ENCODE measurements around the gene TGIF1.
"Not testable (repeated sequence)": the region's sequence is repeated elsewhere in the genome, so short reads cannot be mapped to it uniquely, and the experiment has no call there.

TGIF1 gene

DNA sequence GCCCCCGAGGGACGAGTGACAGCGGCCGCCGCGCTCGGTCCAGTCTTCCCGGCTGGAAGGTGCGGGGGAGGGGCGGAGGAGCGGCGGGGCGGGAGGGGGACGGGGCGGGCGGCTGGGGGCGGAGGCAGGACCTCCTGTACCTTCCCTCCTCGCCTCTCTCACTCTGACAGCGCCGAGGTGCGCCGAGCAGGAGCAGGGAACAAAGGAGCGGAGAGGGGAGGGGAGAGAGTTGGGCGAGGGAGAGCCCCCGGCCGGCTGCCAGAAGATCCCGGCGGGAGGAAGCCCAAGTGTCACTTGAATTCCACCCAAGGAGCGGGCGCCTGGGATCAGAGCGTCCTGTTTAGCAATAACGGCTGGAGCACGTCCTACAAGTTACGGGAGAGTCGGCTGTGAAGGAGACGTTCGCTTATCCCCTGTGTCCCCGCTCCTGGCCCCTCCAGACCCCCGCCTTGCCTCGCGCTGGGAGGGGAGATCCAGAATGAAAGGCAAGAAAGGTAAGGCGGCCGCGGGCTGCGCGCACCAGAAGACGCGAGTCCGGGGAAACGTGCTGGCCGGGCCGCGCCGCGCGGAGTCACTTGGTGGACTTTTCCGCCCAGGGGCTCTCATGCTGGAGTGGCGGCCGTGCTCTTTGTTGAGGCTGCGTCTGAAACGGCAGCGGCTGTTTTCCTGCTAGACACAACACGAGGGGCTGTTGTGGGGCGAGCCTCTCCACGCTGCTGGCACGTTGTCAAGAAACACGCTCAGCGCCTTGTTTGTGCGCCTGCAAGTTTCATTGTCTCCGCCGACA lies at the start of gene TGIF1:
Gene TGIF1, plus strand, starts transcription at position 161 of the 787 bp plus-strand sequence. Its CDS starts 318 bp downstream, at position 479.
- DNase-seq = peak in 1 of 2 experiments; percentile 71

DNA sequence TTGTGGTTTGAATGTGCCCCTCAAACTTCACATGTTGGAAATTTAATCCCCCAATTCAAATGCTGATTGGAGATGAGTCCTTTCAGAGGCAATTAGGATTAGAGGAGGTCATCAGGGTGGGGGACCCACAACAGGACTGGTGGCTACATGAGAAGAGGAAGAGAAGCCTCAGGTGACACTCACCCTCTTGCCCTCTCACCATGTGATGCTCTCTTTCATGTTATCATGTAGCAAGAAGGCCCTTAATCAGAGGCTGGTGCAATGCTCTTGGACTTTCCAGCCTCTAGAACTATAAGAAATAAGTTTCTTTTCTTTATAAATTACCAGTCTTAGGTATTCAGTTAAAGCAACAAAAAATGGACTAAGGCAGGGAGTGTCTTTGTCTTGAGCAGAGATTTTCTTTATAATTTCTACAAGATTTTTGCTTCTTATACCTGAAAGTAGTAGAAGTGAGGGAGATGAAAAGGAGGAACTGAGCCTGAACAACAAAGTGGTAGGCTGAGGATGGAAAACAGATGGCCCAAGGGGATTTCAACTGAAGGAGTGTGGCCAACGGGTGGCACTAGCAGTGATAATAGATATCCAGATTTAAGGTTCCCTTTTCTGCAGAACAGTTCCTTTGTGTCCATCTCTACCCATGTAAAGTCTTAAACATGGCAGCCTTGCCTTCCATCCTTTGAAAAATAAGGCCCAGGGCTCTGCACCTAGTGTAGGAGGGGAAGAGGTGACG lies 49.2 kb upstream of the TGIF1 start:
- DNase-seq = no peak

DNA sequence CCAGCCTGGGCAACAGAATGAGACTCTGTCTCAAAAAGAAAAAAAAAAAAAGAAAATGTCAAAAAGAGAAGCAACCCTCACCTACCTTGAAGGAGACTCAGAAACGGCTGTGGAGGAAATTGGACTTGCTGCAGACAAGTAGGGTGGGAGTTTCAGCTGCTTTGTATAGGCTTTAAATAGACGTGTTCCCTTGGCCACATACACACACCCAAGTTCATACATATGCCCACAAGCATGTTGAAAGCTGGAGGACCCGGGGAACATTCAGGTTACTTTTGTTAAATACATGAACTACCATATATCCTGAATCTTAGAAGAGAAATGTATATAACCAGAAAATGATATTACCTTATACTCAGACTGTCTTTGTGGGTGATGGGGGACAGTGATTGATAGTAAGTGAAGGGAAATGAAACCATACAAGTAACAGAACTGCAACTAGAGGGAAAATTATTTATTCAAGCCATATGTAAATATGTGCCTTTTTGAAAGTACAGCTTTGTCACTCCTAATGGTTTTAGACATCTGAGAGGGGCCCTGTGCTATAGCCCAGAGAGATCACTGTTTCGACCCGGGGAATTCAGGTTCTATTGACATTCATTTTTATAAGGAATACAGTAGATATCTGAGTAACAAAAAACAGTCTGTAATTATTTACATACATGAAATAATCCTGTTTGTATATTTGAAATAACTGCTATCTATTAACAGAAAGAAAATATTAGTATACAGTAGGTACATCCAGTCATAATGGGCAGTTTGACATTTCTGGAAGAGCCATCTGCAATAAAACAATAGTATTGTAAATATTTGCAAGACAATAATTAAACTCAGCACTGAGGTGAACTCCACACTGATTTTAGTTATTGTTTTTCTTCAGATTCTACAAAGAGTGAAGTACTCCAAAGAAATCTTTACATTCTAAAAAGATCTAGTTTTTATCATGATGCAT lies 48.0 kb upstream of the TGIF1 start:
- DNase-seq = no peak

DNA sequence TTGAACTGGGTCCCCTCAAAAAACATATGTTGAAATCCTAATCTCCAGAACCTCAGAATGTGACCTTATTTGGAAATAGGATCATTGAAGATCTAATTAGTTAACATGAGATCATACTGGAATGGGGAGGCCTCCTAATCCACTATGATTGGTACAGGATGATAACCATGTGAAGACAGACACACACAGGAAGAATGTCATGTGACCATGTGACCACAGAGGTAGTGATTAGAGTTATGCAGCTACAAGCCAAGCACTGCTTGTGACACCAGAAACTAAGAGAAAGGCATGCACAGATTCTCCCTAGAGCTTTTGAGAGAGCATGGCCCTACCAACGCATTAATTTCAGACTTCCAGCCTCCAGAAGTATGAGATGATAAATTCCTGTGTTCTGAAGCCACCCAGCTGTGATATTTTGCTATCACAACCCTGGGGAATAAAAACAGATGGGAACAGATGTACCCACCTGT lies 47.0 kb upstream of the TGIF1 start:
- no peak for DNase-seq

DNA sequence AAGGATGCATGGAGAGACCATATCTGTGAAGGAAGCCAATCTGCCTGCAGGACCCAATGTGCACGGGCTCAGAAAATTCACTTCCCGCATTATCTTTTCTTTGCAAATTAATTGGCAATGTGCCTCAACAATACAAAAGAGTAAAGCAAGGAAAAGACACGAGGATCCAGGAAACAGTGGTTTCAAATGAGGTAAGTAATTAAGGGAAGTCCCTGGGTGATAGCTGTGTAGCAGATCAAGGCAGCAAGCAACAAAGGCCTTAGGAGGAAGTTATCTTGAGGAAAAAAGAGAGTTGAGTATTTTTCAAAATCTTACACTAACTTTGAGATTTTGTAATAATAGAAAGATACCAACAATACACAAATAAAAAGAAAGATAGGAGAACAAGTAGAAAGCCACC lies 44.3 kb upstream of the TGIF1 start:
- no peak for DNase-seq

DNA sequence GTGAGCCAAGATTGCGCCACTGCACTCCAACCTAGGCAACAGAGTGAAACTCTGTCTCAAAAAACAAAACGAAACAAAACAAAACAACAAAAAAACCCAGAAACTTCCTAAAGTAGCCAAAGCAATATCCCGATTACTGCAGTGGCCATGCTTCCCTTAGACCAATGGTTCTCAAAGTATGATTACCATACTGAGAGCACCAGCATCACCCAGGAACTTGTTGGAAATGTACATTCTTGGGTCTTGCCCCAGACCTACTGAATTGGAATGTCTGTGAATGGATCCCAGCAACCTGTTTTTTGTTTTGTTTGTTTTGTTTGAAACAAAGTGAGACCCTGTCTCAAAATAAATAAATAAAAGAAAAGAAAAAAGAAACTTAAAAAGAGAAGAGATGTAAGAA lies 41.9 kb upstream of the TGIF1 start:
- no peak for DNase-seq

DNA sequence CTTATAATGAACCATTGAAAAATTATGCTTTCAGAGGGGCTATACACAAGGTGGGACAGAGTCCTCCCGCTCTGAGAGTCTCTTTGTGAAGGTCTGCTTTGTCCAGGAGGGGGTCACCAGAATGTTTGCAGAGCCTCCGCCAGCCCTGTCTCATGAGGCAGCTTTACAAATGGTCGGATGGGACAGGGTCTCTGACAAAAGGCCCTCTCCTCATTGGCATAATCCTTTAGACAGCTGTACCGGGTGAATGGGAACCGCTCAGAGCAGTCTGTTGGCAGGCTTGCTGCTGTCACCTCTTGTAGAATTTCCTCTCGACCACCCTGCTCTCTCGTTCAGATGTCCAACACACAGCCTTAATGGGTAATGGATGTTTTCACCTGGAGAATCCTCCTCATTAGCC lies 40.2 kb upstream of the TGIF1 start:
- no peak for DNase-seq

DNA sequence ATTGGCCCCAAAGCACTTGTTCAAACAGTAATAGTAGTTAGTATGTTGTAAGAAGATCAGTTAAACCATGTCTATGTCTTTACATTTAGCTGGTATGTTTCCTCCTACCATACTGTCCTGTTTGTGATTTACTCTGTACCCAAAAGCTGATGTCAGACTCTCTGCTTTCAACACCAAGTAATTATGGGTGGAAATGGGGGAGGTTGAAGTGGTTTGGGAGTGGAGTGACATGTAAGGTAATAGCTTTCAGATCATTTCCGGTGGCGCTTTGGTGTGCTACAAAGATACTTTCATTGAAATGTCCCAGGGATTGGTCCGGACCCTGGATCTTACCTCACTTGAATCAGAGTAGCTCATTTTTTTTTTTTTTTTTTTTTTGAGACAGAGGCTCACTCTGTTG lies 39.7 kb upstream of the TGIF1 start:
- DNase-seq = no peak

DNA sequence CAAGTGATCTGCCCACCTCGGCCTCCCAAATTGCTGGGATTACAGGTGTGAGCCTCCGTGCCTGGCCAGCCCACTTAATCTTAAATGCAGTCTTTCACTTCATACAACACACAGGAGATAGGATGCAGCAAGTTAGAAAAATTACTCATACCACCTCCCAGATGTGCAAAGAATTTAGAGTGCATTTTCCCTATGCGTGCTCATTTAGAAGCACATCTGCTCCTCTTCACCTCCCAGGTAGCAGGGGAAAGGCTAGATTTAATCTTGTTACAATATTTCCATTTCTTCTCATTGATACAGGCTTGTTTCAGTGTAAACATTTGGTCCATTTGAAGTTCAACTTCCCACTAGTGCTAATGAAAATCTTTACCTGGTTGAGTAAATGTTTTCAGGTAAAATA lies 39.1 kb upstream of the TGIF1 start:
- DNase-seq = not testable (repeated sequence)

DNA sequence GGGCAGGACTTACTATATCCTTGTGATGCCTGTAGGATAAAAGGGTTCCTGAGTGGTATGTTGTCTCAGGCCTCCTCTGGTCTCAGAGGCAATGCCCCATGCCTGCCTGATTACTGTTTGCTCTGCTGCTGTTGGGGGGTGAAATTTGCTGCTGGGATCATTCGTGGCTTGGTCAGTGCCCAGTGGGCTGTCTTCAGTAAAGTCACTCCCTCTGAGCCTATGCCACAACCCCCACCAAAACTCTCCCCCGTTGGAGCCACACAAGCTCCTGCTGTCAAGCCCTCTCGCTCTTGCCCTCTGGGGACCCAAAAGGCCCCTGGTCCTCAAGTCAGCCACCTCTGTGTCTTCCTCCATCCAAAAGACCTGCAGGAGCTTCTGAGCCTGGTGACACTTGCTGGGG lies 38.6 kb upstream of the TGIF1 start:
- DNase-seq = no peak

DNA sequence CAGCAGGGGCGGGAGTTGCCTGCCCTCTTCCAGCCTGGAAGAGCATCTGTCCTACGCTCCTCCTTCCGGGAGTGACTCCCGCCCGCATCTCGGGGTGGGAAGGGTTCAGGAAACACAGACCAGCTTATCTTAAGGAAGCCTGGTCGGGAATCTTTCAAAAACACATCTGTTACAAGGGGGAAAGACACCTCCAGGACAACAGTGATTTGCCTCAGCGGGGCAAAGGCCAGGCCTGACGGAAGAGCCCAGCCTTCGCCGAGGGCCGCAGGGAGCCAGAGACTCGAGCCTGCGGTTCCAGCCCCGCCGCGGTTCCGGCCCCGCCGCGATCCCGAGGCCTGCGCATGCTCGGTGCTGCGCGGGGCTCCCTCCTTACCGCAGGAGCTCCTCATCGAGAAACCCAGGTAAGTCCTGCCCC lies 38.1 kb upstream of the TGIF1 start:
- DNase-seq = no peak

DNA sequence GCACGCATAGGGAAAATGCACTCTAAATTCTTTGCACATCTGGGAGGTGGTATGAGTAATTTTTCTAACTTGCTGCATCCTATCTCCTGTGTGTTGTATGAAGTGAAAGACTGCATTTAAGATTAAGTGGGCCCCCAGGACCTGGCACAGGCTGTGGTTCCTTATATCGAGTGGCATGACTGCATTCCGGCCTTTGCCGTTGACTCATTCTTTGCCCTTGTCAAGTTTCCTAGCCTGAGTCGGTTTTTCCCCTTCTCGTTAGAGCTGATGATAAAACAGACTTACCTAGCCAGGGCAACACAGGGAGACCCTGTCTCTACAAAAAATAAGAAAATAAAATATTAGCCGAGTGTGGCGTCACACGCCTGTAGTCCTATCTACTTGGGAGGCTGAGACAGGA lies 37.4 kb upstream of the TGIF1 start:
- not testable (repeated sequence) for DNase-seq

DNA sequence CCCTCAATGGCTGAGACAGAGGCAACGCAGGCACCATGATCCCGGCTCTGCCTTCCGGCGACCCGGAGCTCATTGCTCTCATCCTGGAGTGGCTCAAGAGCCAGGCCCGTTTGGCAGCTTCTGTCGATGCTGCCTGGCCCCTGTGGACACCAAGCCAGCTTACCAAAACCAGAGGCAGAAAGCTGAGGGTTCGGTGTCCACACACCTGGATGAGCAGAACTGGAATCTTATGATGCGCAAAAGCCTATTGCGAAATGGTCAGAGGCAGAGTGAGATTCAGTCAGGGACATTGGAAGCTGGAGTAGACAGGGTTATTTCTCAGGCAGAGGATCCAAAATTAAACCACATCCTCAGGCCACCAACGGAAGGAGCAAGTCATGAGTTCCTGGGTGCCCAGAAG lies 34.9 kb upstream of the TGIF1 start:
- DNase-seq = no peak

DNA sequence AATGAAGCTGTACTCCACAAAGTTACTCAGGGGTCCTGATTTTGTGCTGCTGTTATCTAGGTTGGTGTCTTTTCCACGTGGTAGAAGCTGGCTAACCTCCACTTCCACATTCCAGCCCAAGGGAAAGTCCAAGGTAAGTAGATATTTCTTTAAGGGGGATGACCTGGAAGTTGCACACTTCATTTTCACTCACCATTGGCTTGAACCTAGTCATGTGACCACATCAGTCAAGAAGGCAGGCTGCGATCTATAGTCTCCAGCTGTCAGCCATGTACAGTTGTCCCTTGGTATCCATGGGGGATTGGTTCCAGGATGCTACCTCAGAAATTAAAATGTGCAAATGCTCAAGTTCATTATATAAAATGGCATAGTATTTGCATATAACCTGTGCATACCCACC lies 31.9 kb upstream of the TGIF1 start:
- no peak for DNase-seq

DNA sequence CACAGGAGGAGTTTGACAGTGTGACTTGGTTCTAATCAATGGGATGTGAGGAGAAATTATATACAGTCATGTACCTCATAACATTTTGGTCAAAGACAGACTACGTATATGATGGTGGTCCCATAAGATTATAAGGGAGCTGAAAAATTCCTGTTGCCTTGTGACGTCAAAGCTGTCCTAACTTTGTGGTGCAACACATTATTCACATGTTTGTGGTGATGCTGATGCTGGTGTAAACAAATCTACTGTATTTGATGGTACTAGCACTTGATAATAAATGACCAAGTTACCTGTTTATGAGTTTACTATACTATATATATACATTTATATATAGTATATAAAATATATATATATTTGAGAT lies 29.1 kb upstream of the TGIF1 start:
- no peak for DNase-seq

DNA sequence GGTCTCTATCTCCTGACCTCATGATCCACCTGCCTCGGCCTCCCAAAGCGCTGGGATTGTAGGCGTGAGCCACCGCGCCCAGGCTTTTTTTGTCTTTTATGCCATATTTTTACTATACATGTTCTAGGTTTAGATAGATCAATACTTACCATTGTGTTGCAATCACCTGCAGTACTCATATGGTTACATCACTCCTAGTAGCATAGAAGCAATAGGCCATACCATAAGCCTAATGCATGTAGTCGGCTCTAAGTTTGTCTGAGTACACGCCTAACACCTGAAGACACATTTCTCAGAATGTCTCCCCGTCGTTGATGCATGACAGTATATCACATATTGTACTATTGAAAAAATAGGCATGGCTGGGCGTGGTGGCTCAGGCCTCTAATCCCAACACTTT lies 27.1 kb upstream of the TGIF1 start:
- no peak for DNase-seq

DNA sequence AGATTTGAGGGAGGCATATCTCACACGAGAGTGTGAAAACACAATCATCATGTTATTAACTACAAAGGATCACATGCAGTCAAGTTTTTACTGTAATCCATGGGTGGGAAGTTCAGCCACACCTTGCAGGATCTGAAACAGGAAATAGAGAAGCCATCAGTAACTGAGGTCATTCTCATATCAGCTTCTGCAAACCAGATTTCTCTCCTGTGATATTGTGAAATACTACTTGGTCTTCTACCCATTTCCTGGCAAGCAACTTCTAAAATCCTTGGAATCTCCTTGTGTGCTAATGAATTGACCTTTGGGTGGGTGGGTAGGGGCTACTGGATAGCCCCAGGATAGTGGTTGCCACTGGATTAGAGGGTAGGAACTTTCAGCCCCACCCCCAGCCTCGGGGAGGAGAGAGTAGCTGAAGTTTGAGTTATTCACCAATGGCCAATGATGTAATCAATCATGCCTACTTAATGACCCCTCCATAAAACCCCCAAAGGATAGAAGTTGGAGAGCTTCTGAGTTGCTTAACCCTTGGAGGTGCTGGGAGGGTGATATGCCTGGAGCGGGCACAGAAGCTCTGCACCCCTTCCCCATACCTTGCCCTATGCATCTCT lies 25.6 kb upstream of the TGIF1 start:
- no peak for DNase-seq

DNA sequence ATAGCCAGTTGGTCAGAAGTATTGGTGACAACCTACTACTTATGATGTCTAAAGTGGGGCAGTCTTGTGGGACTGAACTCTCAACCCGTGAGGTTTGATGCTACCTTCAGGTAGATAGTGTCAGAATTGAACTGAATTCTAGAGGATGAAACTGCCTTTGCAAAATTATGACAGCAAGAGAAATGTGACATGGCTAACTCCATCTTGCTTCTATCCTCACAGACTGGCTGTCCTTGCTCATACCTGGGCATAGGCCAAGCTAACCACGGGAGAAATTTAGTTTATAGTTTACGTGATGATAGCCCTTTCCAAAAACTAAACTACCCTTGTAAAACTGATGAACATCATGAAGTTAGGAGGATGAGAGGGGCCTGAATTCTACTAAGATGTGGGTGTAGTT lies 24.9 kb upstream of the TGIF1 start:
- DNase-seq = no peak

DNA sequence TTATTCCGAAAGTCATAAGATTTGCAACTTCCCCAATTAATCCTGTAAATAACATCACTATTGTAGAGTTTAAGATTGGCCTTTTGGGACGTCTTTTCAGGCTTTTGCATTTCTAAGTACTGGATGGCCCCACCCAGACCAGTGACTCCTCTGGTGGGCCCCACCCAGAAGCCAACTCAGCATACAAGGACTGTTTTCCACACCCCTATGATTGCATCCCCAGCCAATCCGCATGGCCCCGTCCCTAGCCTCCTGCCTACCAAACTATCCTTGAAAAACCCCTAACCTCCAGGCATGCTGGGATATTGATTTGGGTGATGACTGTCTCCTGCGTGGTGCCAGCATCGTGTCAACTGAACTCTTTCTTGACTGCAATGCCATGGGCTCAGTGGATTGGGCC lies 24.5 kb upstream of the TGIF1 start:
- no peak for DNase-seq

DNA sequence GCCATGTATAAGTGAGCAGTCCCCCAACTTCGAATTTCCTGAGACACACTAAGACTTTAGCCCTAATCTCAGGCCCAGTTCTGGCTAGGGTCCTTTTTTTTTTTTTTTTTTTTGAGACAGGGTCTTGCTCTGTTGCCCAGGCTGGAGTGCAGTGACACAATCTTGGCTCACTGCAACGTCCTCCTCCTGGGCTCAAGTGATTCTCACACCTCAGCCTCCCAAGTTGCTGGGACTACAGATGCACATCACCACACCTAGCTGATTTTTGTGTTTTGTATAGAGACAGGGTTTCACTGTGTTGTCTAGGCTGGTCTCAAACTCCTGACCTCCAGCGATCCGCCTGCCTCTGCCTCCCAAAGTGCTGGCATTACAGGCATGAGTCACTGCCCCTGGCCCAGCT lies 23.9 kb upstream of the TGIF1 start:
- no peak for DNase-seq

DNA sequence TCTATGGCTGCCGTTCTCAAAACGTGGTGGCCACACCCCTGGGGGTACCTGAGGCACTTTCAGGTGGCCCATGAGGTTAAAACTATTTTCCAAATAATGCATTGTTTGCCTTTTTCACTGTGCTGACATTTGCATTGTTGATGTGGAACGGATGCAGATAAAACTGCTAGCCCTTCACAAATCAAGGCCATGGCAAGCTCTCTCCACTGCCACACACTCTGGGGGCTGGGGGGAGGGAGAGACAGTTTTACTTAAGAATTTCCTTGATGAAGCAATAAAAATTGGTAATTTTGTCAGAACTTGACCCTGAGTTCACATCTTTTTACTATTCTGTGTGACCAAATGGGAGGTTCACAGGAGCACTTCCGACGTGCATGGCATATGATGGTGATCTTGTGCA lies 22.0 kb upstream of the TGIF1 start:
- DNase-seq = no peak

DNA sequence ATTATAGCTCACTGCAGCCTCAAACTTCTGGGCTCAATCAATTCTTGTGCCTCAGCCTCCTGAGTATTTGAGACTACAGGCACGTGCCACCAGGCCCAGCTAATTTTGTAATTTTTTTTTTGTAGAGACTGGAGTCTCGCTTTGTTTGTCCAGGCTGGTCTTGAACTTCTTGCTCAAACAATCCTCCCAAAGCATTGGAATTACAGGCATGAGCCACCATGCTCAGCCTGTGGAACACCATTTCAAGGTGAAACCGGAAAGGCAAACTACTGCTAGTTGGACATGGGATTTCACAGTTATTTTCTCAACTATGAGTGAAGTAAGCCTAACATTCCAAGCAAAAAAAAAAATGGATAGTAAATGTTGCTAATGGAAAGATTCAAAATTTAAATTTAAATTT lies 20.9 kb upstream of the TGIF1 start:
- DNase-seq = no peak

DNA sequence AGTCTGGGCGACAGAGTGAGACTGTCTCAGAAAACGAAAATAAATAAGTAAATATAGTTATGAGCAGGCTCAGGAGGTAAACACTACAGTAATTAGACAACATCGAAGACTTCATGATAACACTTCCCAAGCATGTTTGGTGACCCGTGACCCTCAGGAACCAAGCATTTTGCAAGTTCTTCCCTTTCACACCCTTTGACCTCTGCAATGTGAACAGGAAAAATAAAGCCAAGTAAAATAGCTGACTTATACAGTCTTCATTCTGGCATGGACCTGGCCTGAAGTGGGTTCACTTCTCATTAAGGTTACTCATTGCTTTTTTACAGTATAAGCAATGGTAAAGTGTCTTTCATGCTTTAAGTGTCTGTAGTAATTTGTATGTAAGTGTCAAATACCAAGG lies 15.3 kb upstream of the TGIF1 start:
- no peak for DNase-seq

All from NCI-H187 (cell line).